Measurements from ENCODE around the gene BMP6.

DNA sequence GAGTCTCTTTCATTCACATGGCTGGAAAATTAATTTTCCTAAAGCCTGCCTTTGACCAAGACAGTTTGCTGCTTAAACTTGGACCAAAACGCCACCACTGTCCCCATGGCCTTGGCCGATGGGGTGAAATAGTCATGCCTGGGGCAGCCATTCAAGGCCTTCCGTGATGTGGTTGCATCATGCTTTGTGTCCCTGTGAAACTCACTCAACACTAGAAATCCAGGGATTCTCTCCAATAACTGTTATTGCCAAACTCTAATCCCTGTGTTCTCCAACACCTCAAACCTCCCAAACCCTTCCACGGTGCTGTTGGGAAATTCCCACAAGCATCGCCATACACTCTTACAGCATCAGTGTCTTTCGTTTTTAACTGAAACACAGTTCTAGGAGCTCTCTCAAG lies 186.1 kb downstream of the BMP6 start:
- TF ChIP-seq, protein P1, sequence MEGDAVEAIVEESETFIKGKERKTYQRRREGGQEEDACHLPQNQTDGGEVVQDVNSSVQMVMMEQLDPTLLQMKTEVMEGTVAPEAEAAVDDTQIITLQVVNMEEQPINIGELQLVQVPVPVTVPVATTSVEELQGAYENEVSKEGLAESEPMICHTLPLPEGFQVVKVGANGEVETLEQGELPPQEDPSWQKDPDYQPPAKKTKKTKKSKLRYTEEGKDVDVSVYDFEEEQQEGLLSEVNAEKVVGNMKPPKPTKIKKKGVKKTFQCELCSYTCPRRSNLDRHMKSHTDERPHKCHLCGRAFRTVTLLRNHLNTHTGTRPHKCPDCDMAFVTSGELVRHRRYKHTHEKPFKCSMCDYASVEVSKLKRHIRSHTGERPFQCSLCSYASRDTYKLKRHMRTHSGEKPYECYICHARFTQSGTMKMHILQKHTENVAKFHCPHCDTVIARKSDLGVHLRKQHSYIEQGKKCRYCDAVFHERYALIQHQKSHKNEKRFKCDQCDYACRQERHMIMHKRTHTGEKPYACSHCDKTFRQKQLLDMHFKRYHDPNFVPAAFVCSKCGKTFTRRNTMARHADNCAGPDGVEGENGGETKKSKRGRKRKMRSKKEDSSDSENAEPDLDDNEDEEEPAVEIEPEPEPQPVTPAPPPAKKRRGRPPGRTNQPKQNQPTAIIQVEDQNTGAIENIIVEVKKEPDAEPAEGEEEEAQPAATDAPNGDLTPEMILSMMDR (IDR thresholded peaks at IDR 0.05), result no peak
- no peak for TF ChIP-seq POLR2A (IDR thresholded peaks at IDR 0.05)
- TF ChIP-seq EP300 (IDR thresholded peaks at IDR 0.05), result no peak
- TF ChIP-seq POLR2AphosphoS5 (IDR thresholded peaks at IDR 0.05), result peak in 2 of 3 donors; percentile 58 to 81
